Left ventricle myocardium inferior (tissue), 1 donor: Measurements from ENCODE around the gene PDHX. TPM values are rescaled to one million over a fixed set of nuclear protein-coding genes. Genes with fewer than 3 reads are reported as not detected.

Experiments
- DNase-seq: peaks from one replicate; pipeline ENCODE4 v3.0.0-alpha.2; 2020
- H3K27ac ChIP-seq: fragments of 200-600 bp; replicated peaks from 2 replicates; pipeline ENCODE4 v1.8.0; 2021
- H3K27me3 ChIP-seq: fragments of 200-600 bp; 2 replicates; pipeline ENCODE4 v1.8.0; 2021; ENCODE audit warnings: low read depth
- H3K36me3 ChIP-seq: fragments of 200-600 bp; 2 replicates; pipeline ENCODE4 v1.8.0; 2021
- H3K4me1 ChIP-seq: fragments of 200-600 bp; 2 replicates; pipeline ENCODE4 v1.8.0; 2021
- H3K4me3 ChIP-seq: fragments of 200-600 bp; 2 replicates; pipeline ENCODE4 v1.8.0; 2021; ENCODE audit warnings: mild to moderate bottlenecking, moderate library complexity
- H3K9me3 ChIP-seq: fragments of 200-600 bp; replicated peaks from 2 replicates; pipeline ENCODE4 v1.8.0; 2021
- CTCF ChIP-seq: fragments of 200-600 bp; IDR thresholded peaks from 2 replicates; pipeline ENCODE4 v1.8.0; 2021; ENCODE audit warnings: antibody characterized with exemption, mild to moderate bottlenecking, borderline replicate concordance
- intact Hi-C: fragments of 100-400 bp; cut with micrococcal nuclease; formaldehyde crosslinking; loops from one replicate; pipeline ENCODE4 v1.11.0; 2022
- total RNA-seq: library from RNA; stranded (reverse); fragmentation: NEBNext Ultra II Directional; extraction: Animal tissue kit (Norgen Biotek cat#: 25700); gene quantifications from one replicate; pipeline ENCODE4 v1.2.1, GENCODE V29; 2021
- donor health status: DM: no; HTN: yes; CAD: no; lungs with severe emphysema.

The PDHX gene
- total RNA-seq, 1 donor from 2014 or later, result 157 TPM

GRCh38 chr11:35031346-35031745 lies 114.9 kb downstream of the PDHX start:
- Histone ChIP-seq H3K9me3 (peaks cover 4% of the 10 kb centered on the region), H3K27me3 (no peaks in the 10 kb centered on the region), H3K4me1 (peaks cover 15% of the 10 kb centered on the region), H3K27ac (no peak overlapping the region), H3K36me3 (no peaks in the 10 kb centered on the region), H3K4me3 (no peak overlapping the region)
- no peak for DNase-seq
- no peak for TF ChIP-seq CTCF
- intact Hi-C loops, result no loop called here

- no peaks in the 10 kb centered on the region for H3K27me3 ChIP-seq
- no peaks in the 10 kb centered on the region for H3K36me3 ChIP-seq
- TF ChIP-seq CTCF, result no peak
- DNase-seq, result no peak
- H3K9me3 ChIP-seq, result peaks cover 4% of the 10 kb centered on the region
- no peak overlapping the region for H3K27ac ChIP-seq
- peaks cover 18% of the 10 kb centered on the region for H3K4me1 ChIP-seq
- H3K4me3 ChIP-seq, result no peak overlapping the region
- intact Hi-C loops, result no loop called here
Measured at GRCh38 chr11:35031867-35032266, 115.4 kb downstream of the PDHX start.

- intact Hi-C loops, result no loop called here
- Histone ChIP-seq H3K36me3 (no peaks in the 10 kb centered on the region), H3K9me3 (no peaks in the 10 kb centered on the region), H3K4me3 (no peak overlapping the region), H3K27ac (no peak overlapping the region), H3K27me3 (no peaks in the 10 kb centered on the region), H3K4me1 (peaks cover 18% of the 10 kb centered on the region)
- TF ChIP-seq CTCF, result no peak
- DNase-seq, result no peak
Measured at GRCh38 chr11:35033011-35033410, 116.6 kb downstream of the PDHX start.

GRCh38 chr11:35034401-35034800 lies 118.0 kb downstream of the PDHX start:
- H3K27ac ChIP-seq, result no peak overlapping the region
- no peaks in the 10 kb centered on the region for H3K36me3 ChIP-seq
- DNase-seq, result no peak
- H3K27me3 ChIP-seq, result no peaks in the 10 kb centered on the region
- intact Hi-C loops, result no loop called here
- H3K9me3 ChIP-seq, result no peaks in the 10 kb centered on the region
- TF ChIP-seq CTCF, result no peak
- H3K4me1 ChIP-seq, result peaks cover 18% of the 10 kb centered on the region
- no peak overlapping the region for H3K4me3 ChIP-seq

- no peaks in the 10 kb centered on the region for H3K9me3 ChIP-seq
- H3K4me3 ChIP-seq, result no peak overlapping the region
- no peak for TF ChIP-seq CTCF
- no peak overlapping the region for H3K27ac ChIP-seq
- peaks cover 12% of the 10 kb centered on the region for H3K4me1 ChIP-seq
- intact Hi-C loops, result no loop called here
- H3K36me3 ChIP-seq, result no peaks in the 10 kb centered on the region
- no peak for DNase-seq
- no peaks in the 10 kb centered on the region for H3K27me3 ChIP-seq
Measured at GRCh38 chr11:35035894-35036408, 119.5 kb downstream of the PDHX start.

GRCh38 chr11:35036639-35037038 lies 120.2 kb downstream of the PDHX start:
- no peaks in the 10 kb centered on the region for H3K36me3 ChIP-seq
- no peak for DNase-seq
- intact Hi-C loops, result no loop called here

More at GRCh38 chr11:35036639-35037038, 120.2 kb downstream of the PDHX start:
- Histone ChIP-seq H3K27me3 (no peaks in the 10 kb centered on the region), H3K4me1 (peaks cover 8% of the 10 kb centered on the region), H3K27ac (no peak overlapping the region), H3K4me3 (no peak overlapping the region), H3K9me3 (no peaks in the 10 kb centered on the region)
- TF ChIP-seq CTCF, result no peak
